ENCODE data around the gene FAM193A.
A peak's percentile ranks its signal among the peaks of the same experiment; 100 is the strongest.
"Not testable (repeated sequence)": the region's sequence is repeated elsewhere in the genome, so short reads cannot be mapped to it uniquely, and the experiment has no call there.

Gene FAM193A

GRCh38 chr4:2672082-2672481, 135.6 kb downstream of the FAM193A start:
- Histone ChIP-seq H2AFZ (ENCODE audit: low read depth, low read length) (no peak overlapping the region), H2BK12ac (ENCODE audit: low read length in 2 of 2) (no peak overlapping the region), H2AK5ac (ENCODE audit: low read length, severe bottlenecking) (no peak overlapping the region), H3K4ac (ENCODE audit: low read depth in 1 of 2, low read length in 2 of 2) (no peak overlapping the region), H3K23ac (ENCODE audit: low read length in 2 of 2) (no peak overlapping the region), H3K9ac (ENCODE audit: low read length) (no peak overlapping the region), H3K4me1 (ENCODE audit: control insufficient read depth, insufficient read depth, low read depth, low read length) (peaks cover 8% of the 10 kb centered on the region), H3K4me3 (ENCODE audit: insufficient read depth in 1 of 2, low read depth in 1 of 2, low read length in 2 of 2) (no peak overlapping the region), H4K8ac (ENCODE audit: low read length) (no peak overlapping the region), H3K9me3 (ENCODE audit: control insufficient read depth, low read length) (no peaks in the 10 kb centered on the region), H3K27me3 (ENCODE audit: control insufficient read depth in 1 of 2, insufficient read depth in 1 of 2, low read length in 2 of 2) (no peaks in the 10 kb centered on the region), H3K18ac (ENCODE audit: low read depth in 1 of 2, low read length in 2 of 2) (no peak overlapping the region), H3K27ac (ENCODE audit: low read length, poor library complexity, severe bottlenecking) (no peak overlapping the region), H4K91ac (ENCODE audit: low read length) (no peak overlapping the region), H2BK5ac (ENCODE audit: low read depth, low read length, poor library complexity, severe bottlenecking) (no peak overlapping the region), H2BK15ac (ENCODE audit: low read depth, poor library complexity, severe bottlenecking) (no peak overlapping the region), H3K14ac (ENCODE audit: low read length in 2 of 2) (no peak overlapping the region), H3K79me1 (replicated peaks; ENCODE audit: low read length, poor library complexity, severe bottlenecking) (peaks cover 25% of the 10 kb centered on the region), H3K4me2 (ENCODE audit: low read length, poor library complexity, severe bottlenecking) (no peak overlapping the region), H3K36me3 (ENCODE audit: control insufficient read depth in 1 of 2, insufficient read depth in 2 of 2, low read depth in 1 of 2, low read length in 2 of 2) (peaks cover 17 to 70% of the 10 kb centered on the region in 2 experiments), H2BK120ac (ENCODE audit: low read depth, low read length) (no peak overlapping the region)
- WGBS, result 96% methylated on average over 3 of the region's 3 CpGs
- no peak for DNase-seq

- Histone ChIP-seq H3K36me3 (ENCODE audit: control insufficient read depth in 1 of 2, insufficient read depth in 2 of 2, low read depth in 1 of 2, low read length in 2 of 2) (peaks cover 17 to 71% of the 10 kb centered on the region in 2 experiments), H2BK15ac (ENCODE audit: low read depth, poor library complexity, severe bottlenecking) (no peak overlapping the region), H3K4me2 (ENCODE audit: low read length, poor library complexity, severe bottlenecking) (no peak overlapping the region), H4K91ac (ENCODE audit: low read length) (no peak overlapping the region), H3K23ac (ENCODE audit: low read length in 2 of 2) (no peak overlapping the region), H3K79me1 (replicated peaks; ENCODE audit: low read length, poor library complexity, severe bottlenecking) (peaks cover 26% of the 10 kb centered on the region), H3K27ac (ENCODE audit: low read length, poor library complexity, severe bottlenecking) (no peak overlapping the region), H2AFZ (ENCODE audit: low read depth, low read length) (no peak overlapping the region), H3K18ac (ENCODE audit: low read depth in 1 of 2, low read length in 2 of 2) (no peak overlapping the region), H3K4me1 (ENCODE audit: control insufficient read depth, insufficient read depth, low read depth, low read length) (peaks cover 8% of the 10 kb centered on the region), H3K14ac (ENCODE audit: low read length in 2 of 2) (no peak overlapping the region), H2BK120ac (ENCODE audit: low read depth, low read length) (no peak overlapping the region), H3K4ac (ENCODE audit: low read depth in 1 of 2, low read length in 2 of 2) (no peak overlapping the region), H3K9ac (ENCODE audit: low read length) (no peak overlapping the region), H4K8ac (ENCODE audit: low read length) (no peak overlapping the region), H3K27me3 (ENCODE audit: control insufficient read depth in 1 of 2, insufficient read depth in 1 of 2, low read length in 2 of 2) (no peaks in the 10 kb centered on the region), H2BK12ac (ENCODE audit: low read length in 2 of 2) (no peak overlapping the region), H3K4me3 (ENCODE audit: insufficient read depth in 1 of 2, low read depth in 1 of 2, low read length in 2 of 2) (no peak overlapping the region), H3K9me3 (ENCODE audit: control insufficient read depth, low read length) (no peaks in the 10 kb centered on the region), H2AK5ac (ENCODE audit: low read length, severe bottlenecking) (no peak overlapping the region), H2BK5ac (ENCODE audit: low read depth, low read length, poor library complexity, severe bottlenecking) (no peak overlapping the region)
- 100% methylated on average over 2 of the region's 2 CpGs for WGBS
- DNase-seq, result no peak
These were observed 136.3 kb downstream of the FAM193A start for GRCh38 chr4:2672700-2673099.

- Histone ChIP-seq H3K9ac (ENCODE audit: low read length) (no peak overlapping the region), H3K27ac (ENCODE audit: low read length, poor library complexity, severe bottlenecking) (no peak overlapping the region), H3K4me2 (ENCODE audit: low read length, poor library complexity, severe bottlenecking) (no peak overlapping the region), H3K9me3 (ENCODE audit: control insufficient read depth, low read length) (no peaks in the 10 kb centered on the region), H3K79me1 (replicated peaks; ENCODE audit: low read length, poor library complexity, severe bottlenecking) (peaks cover 26% of the 10 kb centered on the region), H3K27me3 (ENCODE audit: control insufficient read depth in 1 of 2, insufficient read depth in 1 of 2, low read length in 2 of 2) (no peaks in the 10 kb centered on the region), H4K91ac (ENCODE audit: low read length) (no peak overlapping the region), H3K4ac (ENCODE audit: low read depth in 1 of 2, low read length in 2 of 2) (no peak overlapping the region), H2AK5ac (ENCODE audit: low read length, severe bottlenecking) (no peak overlapping the region), H2AFZ (ENCODE audit: low read depth, low read length) (no peak overlapping the region), H3K18ac (ENCODE audit: low read depth in 1 of 2, low read length in 2 of 2) (no peak overlapping the region), H3K14ac (ENCODE audit: low read length in 2 of 2) (no peak overlapping the region), H2BK15ac (ENCODE audit: low read depth, poor library complexity, severe bottlenecking) (no peak overlapping the region), H3K4me3 (ENCODE audit: insufficient read depth in 1 of 2, low read depth in 1 of 2, low read length in 2 of 2) (no peak overlapping the region), H3K36me3 (ENCODE audit: control insufficient read depth in 1 of 2, insufficient read depth in 2 of 2, low read depth in 1 of 2, low read length in 2 of 2) (peaks cover 17 to 71% of the 10 kb centered on the region in 2 experiments), H2BK120ac (ENCODE audit: low read depth, low read length) (no peak overlapping the region), H3K23ac (ENCODE audit: low read length in 2 of 2) (no peak overlapping the region), H2BK12ac (ENCODE audit: low read length in 2 of 2) (no peak overlapping the region), H4K8ac (ENCODE audit: low read length) (no peak overlapping the region), H2BK5ac (ENCODE audit: low read depth, low read length, poor library complexity, severe bottlenecking) (no peak overlapping the region), H3K4me1 (ENCODE audit: control insufficient read depth, insufficient read depth, low read depth, low read length) (peaks cover 6% of the 10 kb centered on the region)
- peak; percentile 16 for DNase-seq
- WGBS, result no CpG with 5 or more reads among the region's 1 CpG
These were observed 136.7 kb downstream of the FAM193A start for GRCh38 chr4:2673157-2673556.

- H3K14ac ChIP-seq (ENCODE audit: low read length in 2 of 2); H2BK120ac ChIP-seq (ENCODE audit: low read depth, low read length); H3K27me3 ChIP-seq (ENCODE audit: control insufficient read depth in 1 of 2, insufficient read depth in 1 of 2, low read length in 2 of 2); H2AK5ac ChIP-seq (ENCODE audit: low read length, severe bottlenecking); H2BK12ac ChIP-seq (ENCODE audit: low read length in 2 of 2); H4K91ac ChIP-seq (ENCODE audit: low read length); H3K27ac ChIP-seq (ENCODE audit: low read length, poor library complexity, severe bottlenecking); H3K9ac ChIP-seq (ENCODE audit: low read length); H3K23ac ChIP-seq (ENCODE audit: low read length in 2 of 2); H4K8ac ChIP-seq (ENCODE audit: low read length); H2BK15ac ChIP-seq (ENCODE audit: low read depth, poor library complexity, severe bottlenecking); DNase-seq; H3K4me3 ChIP-seq (ENCODE audit: insufficient read depth in 1 of 2, low read depth in 1 of 2, low read length in 2 of 2); H3K4ac ChIP-seq (ENCODE audit: low read depth in 1 of 2, low read length in 2 of 2); H3K18ac ChIP-seq (ENCODE audit: low read depth in 1 of 2, low read length in 2 of 2); H2AFZ ChIP-seq (ENCODE audit: low read depth, low read length); H3K9me3 ChIP-seq (ENCODE audit: control insufficient read depth, low read length); H3K4me1 ChIP-seq (ENCODE audit: control insufficient read depth, insufficient read depth, low read depth, low read length); H2BK5ac ChIP-seq (ENCODE audit: low read depth, low read length, poor library complexity, severe bottlenecking); H3K4me2 ChIP-seq (ENCODE audit: low read length, poor library complexity, severe bottlenecking): not testable (repeated sequence)
- 92% methylated on average over 4 of the region's 6 CpGs for WGBS
- Histone ChIP-seq H3K36me3 (ENCODE audit: control insufficient read depth in 1 of 2, insufficient read depth in 2 of 2, low read depth in 1 of 2, low read length in 2 of 2) (peaks cover 14 to 50% of the 10 kb centered on the region in 2 experiments), H3K79me1 (replicated peaks; ENCODE audit: low read length, poor library complexity, severe bottlenecking) (peaks cover 19% of the 10 kb centered on the region)
These were observed 143.3 kb downstream of the FAM193A start for GRCh38 chr4:2679762-2680161.
